Activated naive CD4-positive, alpha-beta T cell treated with anti-CD3 and anti-CD28 coated beads, Interleukin-2, amount 50 U/mL, for 72 hours (primary cell): ENCODE measurements around the gene CEP63. TPM values are rescaled to one million over a fixed set of nuclear protein-coding genes. Genes with fewer than 3 reads are reported as not detected.
A peak's percentile ranks its signal among the peaks of the same experiment; 100 is the strongest.

Experiments used
- ATAC-seq, 2 donors: fragments of 150-1000 bp; cut with Tn5 transposase; 2 replicates each; pipeline ENCODE4 v1.10.0; 2021; ENCODE audit warnings: mild to moderate bottlenecking in 2 of 2, moderate library complexity in 2 of 2
- DNase-seq, 2 donors: peaks; one replicate each; pipeline ENCODE4 v3.0.0; 2021 to 2022; ENCODE audit warnings: low spot score in 2 of 2
- H3K27ac Mint-ChIP-seq, 2 donors: one replicate each; pipeline ENCODE4 v1.8.0; 2022; ENCODE audit warnings: mild to moderate bottlenecking in 2 of 2, mixed read lengths in 2 of 2
- H3K36me3 Mint-ChIP-seq, 2 donors: one replicate each; pipeline ENCODE4 v1.8.0; 2022; ENCODE audit warnings: mixed read lengths in 2 of 2
- H3K9me3 Mint-ChIP-seq, 2 donors: one replicate each; pipeline ENCODE4 v1.8.0; 2022; ENCODE audit warnings: mixed read lengths in 2 of 2
- total RNA-seq, 2 donors: library from RNA; stranded (reverse); gene quantifications; one replicate each; pipeline ENCODE4 v1.2.3, GENCODE V29; 2022

The CEP63 gene
- total RNA-seq, 2 donors from 2014 or later, result 22.0 to 23.4 TPM

DNA sequence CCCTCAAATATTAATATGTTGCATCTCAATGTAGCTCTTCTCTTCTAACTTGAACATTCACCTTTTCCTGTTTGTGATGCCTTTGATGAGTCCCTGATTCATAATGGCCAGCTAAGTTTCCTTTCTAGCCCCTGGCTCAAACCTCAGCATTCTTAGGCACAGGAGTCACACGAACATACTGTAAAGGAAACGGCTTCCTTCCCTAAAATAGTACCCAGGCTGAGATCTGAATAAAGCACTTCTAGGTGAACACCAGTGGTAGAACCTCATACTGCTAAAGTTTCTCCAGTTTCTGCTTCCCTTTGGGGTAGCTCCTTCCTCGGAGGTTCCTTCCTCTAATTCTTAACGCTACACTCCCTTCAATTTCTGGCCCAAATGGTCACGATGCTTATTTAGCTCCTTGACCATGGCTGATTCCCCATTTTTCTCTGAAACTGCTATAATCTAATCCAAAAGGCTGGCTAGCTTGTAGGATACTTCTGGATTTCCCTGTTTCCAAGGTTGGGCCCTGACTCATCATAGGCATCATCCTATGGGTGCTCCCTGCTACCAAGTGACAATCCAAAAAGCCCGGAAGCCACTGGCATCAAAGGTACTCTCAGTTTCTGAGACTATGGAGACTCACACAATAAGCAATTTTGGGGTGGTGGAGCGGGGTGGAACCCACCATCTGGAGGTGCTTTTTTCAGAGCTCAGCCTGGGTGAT lies 2.5 kb upstream of the CEP63 start:
- ATAC-seq, result peak in 1 of 2 donors; percentile 6
- peak overlapping the region; percentile 87 to 99 for H3K27ac Mint-ChIP-seq
- H3K36me3 Mint-ChIP-seq, result peaks cover 27 to 54% of the 10 kb centered on the region in 2 donors
- DNase-seq, result no peak
- no peaks in the 10 kb centered on the region for H3K9me3 Mint-ChIP-seq

DNA sequence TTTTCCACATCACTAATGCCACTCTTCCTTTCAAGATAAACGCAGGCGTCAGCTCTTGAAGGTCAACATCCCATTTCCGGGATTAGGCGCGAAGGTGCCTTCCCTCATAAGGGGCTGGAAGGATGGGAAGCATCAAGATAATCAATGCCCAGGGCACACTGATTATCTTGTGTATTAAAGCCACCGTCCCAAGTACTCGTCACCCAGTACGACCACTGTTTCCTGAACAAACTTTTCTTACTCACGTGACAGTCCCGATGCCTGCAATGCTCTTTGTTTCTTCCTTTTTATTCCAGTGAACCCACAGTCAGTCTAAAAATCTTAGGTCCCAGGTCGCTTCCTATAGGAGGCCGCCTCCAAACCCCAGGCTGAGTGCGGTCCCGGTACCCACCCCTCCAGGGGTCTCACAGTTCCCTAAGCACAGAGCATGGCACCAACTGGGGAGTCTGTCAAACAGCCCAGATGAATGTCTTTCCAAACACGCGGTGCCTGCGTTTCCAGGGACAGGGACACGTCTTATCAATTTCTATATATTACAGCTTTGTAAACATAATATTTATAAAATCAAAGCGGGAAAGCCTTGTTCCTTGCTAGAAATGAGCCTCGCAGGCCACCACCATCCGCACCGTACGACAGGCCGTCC lies 661 bp upstream of the CEP63 start:
- H3K9me3 Mint-ChIP-seq, result no peaks in the 10 kb centered on the region
- DNase-seq, result peak in 1 of 2 donors; percentile 64

DNA sequence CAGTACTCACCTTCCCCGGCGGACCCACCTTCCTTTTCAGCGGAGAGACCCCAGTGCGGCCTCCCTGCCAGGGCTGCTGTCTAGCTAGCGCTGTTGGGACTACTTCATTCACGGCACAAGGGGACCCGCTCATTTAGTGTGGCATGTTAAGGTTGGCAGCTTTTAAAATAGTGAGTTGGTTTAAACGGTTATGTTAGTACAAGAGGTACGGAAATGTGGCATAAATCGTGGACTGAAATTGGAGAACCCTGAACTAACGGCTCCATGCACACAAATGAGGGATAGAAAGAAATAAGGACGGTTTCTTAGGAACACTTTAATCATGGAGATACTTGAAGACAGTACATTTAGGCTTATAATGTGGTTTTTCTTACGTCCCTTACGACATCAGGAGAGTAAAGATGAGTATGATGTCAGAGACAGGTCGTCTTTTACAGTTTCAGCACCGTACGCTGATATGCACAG lies 752 bp downstream of the CEP63 start:
- ATAC-seq (peak; percentile 0 to 10), DNase-seq (no peak)
- H3K9me3 Mint-ChIP-seq, result no peaks in the 10 kb centered on the region
- H3K27ac Mint-ChIP-seq, result peak overlapping the region; percentile 80 to 99
- peaks cover 20 to 45% of the 10 kb centered on the region in 2 donors for H3K36me3 Mint-ChIP-seq

More for the DNA sequence above, 661 bp upstream of the CEP63 start:
- H3K36me3 Mint-ChIP-seq, result peaks cover 27 to 50% of the 10 kb centered on the region in 2 donors
- peak in 1 of 2 donors; percentile 12 for ATAC-seq
- H3K27ac Mint-ChIP-seq, result peak overlapping the region; percentile 98 to 99

- no peak for ATAC-seq
These were observed 1.5 kb downstream of the CEP63 start for GRCh38 chr3:134487406-134487805.

GRCh38 chr3:134494495-134494894 lies 8.6 kb downstream of the CEP63 start:
- peaks cover 0 to 4% of the 10 kb centered on the region in 2 donors for H3K9me3 Mint-ChIP-seq
- DNase-seq (no peak), ATAC-seq (peak in 1 of 2 donors; percentile 49)
- H3K36me3 Mint-ChIP-seq, result peaks cover 24 to 39% of the 10 kb centered on the region in 2 donors
- no peak overlapping the region for H3K27ac Mint-ChIP-seq

More at GRCh38 chr3:134487406-134487805, 1.5 kb downstream of the CEP63 start:
- peak overlapping the region; percentile 30 to 99 for H3K27ac Mint-ChIP-seq
- no peaks in the 10 kb centered on the region for H3K9me3 Mint-ChIP-seq
- H3K36me3 Mint-ChIP-seq, result peaks cover 20 to 43% of the 10 kb centered on the region in 2 donors
- DNase-seq, result no peak

DNA sequence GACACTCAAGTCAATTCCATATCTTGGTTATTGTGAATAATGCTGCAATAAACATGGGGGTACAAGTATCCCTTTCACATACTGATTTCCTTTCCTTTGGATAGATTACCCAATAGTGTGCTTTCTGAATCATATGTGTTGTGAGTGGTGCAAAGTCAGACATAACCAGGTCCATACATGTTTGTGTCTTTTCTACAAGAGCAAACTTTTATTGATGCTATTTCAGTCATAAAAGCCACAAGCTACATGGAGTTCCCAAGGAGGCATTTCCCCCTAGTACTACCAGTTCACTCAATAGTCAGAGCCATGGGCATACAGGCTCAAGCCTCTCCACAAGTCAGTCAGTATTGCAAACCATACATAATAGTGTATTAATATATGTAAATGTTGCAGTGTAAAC lies 10.1 kb downstream of the CEP63 start:
- DNase-seq, result no peak
- Mint-ChIP-seq H3K27ac (peak overlapping the region in 1 of 2 donors; percentile 1), H3K36me3 (peaks cover 36 to 54% of the 10 kb centered on the region in 2 donors), H3K9me3 (peaks cover 0 to 5% of the 10 kb centered on the region in 2 donors)
- ATAC-seq, result no peak

- ATAC-seq, result peak; percentile 63 to 75
- Mint-ChIP-seq H3K9me3 (peaks cover 0 to 5% of the 10 kb centered on the region in 2 donors), H3K27ac (peak overlapping the region in 1 of 2 donors; percentile 1), H3K36me3 (peaks cover 41 to 60% of the 10 kb centered on the region in 2 donors)
- DNase-seq, result no peak
These were observed 10.7 kb downstream of the CEP63 start for GRCh38 chr3:134496471-134497071.

DNA sequence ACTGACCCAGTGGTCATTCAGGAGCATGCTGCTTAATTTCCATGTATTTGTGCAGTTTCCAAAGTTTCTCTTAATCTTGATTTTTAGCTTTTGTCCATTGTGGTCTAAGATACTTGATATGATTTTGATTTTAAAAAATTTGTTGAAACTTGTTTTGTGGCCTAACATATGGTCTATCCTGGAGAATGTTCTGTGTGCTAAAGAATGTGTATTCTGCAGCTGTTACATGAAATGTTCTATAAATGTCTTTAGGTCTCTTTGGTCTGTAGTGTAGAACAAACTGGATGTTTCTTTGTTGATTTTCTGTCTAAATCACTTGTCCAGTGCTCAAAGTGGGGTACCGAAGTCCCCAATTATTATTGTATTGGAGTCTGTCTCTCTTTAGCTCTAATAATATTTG lies 17.4 kb downstream of the CEP63 start:
- Mint-ChIP-seq H3K9me3 (peaks cover 16 to 39% of the 10 kb centered on the region in 2 donors), H3K36me3 (peaks cover 64 to 79% of the 10 kb centered on the region in 2 donors), H3K27ac (no peak overlapping the region)
- ATAC-seq (no peak), DNase-seq (no peak)

DNA sequence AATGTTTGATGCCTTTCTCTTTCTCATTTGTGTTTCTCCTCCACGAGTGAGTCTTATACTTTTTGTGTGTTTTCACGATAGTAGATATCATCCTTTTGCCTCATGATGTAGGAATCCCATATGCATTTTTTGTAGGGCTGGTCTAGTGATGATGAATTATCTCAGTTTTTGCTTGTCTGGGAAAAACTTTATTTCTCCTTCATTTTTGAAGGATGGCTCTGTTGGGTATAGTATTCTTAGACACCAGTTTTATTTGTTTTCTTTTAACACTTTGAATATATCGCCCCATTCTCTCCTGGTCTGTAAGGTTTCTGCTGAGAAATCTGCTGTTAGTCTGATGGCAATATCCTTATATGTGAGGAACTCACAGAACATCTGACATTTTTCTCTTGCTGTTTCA lies 18.3 kb downstream of the CEP63 start:
- Mint-ChIP-seq H3K36me3 (peaks cover 69 to 79% of the 10 kb centered on the region in 2 donors), H3K27ac (no peak overlapping the region), H3K9me3 (peaks cover 16 to 39% of the 10 kb centered on the region in 2 donors)
- no peak for DNase-seq
- ATAC-seq, result no peak

DNA sequence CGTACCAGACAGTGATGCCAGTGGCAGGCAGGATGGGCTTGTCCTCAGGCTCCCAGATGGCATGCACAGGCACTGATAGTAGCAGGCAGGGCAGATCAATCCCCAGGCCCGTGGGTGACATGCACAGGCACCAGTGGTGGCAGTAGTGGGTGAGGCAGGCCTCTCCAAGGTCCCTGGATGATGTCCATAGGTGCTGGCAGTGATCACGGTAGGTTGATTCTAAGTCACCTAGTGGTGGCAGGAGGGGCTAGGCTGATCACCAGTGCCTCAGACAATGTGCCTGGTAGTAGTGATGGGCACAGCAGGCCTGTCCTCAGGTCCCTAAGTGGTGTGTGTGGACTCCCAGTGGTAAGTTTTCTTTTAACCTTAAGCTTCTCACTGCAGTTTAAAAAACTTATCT lies 19.6 kb downstream of the CEP63 start:
- no peak overlapping the region for H3K27ac Mint-ChIP-seq
- ATAC-seq (no peak), DNase-seq (no peak)
- peaks cover 16 to 34% of the 10 kb centered on the region in 2 donors for H3K9me3 Mint-ChIP-seq
- H3K36me3 Mint-ChIP-seq, result peaks cover 61 to 74% of the 10 kb centered on the region in 2 donors

DNA sequence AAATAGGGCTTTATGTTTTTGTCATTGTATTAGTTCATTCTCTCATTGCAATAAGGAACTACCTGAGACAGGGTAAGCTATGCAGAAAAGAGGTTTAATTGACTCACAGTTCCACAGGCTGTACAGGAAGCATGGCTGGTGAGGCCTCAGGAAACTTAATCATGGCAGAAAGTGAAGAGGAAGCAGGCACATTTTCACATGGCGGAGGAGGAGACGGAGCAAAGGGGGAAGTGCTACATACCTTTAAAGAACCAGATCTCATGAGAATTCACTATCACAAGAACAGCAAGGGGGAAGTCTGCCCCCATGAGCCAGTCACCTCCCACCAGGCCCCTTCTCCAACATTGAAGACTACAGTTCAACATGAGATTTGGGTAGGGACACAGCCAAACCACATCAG lies 25.6 kb downstream of the CEP63 start:
- no peak for DNase-seq
- ATAC-seq, result no peak
- Mint-ChIP-seq H3K9me3 (peaks cover 0 to 6% of the 10 kb centered on the region in 2 donors), H3K27ac (no peak overlapping the region), H3K36me3 (peaks cover 31 to 46% of the 10 kb centered on the region in 2 donors)

DNA sequence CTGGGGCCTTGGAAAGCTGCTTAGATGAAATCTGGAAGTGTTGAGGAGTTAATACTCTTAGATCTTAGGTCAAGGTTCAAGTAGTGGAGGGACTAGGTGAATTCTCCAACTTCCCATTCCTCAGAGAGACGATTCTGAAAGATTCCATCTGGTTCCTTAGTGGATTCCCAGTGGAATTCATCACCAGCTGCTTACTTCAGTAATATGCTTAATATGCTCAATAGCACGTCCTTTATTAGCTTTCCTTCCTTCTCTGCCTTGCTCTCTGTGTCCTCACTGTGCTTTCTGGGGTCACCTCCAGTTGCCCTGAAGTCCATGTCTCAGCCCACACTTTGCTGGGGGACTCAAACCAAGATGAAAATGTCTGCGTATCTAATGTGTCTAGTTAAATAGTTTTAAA lies 31.0 kb downstream of the CEP63 start:
- no peak for ATAC-seq
- H3K9me3 Mint-ChIP-seq, result peaks cover 5 to 16% of the 10 kb centered on the region in 2 donors
- DNase-seq, result no peak
- peaks cover 23 to 32% of the 10 kb centered on the region in 2 donors for H3K36me3 Mint-ChIP-seq
- no peak overlapping the region for H3K27ac Mint-ChIP-seq

- Mint-ChIP-seq H3K36me3 (peaks cover 32 to 41% of the 10 kb centered on the region in 2 donors), H3K27ac (no peak overlapping the region), H3K9me3 (peaks cover 13 to 24% of the 10 kb centered on the region in 2 donors)
- ATAC-seq (no peak), DNase-seq (no peak)
These were observed 31.9 kb downstream of the CEP63 start for GRCh38 chr3:134517791-134518190.

DNA sequence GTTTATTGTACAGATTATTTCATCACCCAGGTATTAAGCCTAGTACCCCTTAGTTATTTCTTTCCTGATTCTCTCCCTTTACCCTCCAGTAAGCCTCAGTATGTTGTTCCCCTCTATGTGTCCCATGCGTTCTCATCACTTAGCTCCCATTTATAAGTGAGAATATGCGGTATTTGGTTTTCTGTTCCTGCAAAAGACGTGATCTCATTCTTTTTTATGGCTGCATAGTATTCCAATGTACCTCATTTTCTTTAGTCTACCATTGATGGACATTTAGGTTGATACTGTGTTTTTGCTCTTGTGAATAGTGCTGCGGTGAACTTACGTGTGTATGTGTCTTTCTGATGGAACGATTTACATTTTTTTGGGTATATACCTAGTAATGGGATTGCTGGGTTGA lies 36.7 kb downstream of the CEP63 start:
- Mint-ChIP-seq H3K9me3 (peaks cover 39 to 57% of the 10 kb centered on the region in 2 donors), H3K36me3 (peaks cover 53 to 62% of the 10 kb centered on the region in 2 donors), H3K27ac (no peak overlapping the region)
- ATAC-seq (no peak), DNase-seq (no peak)

- H3K9me3 Mint-ChIP-seq, result peaks cover 39 to 51% of the 10 kb centered on the region in 2 donors
- no peak overlapping the region for H3K27ac Mint-ChIP-seq
- no peak for DNase-seq
- H3K36me3 Mint-ChIP-seq, result peaks cover 50 to 51% of the 10 kb centered on the region in 2 donors
- ATAC-seq, result no peak
These were observed 39.4 kb downstream of the CEP63 start for GRCh38 chr3:134525293-134525692.

GRCh38 chr3:134526319-134526718 lies 40.5 kb downstream of the CEP63 start:
- ATAC-seq (no peak), DNase-seq (no peak)
- peaks cover 47 to 50% of the 10 kb centered on the region in 2 donors for H3K36me3 Mint-ChIP-seq
- peaks cover 39 to 50% of the 10 kb centered on the region in 2 donors for H3K9me3 Mint-ChIP-seq
- no peak overlapping the region for H3K27ac Mint-ChIP-seq

GRCh38 chr3:134527037-134527436 lies 41.2 kb downstream of the CEP63 start:
- no peak overlapping the region for H3K27ac Mint-ChIP-seq
- DNase-seq, result peak in 1 of 2 donors; percentile 11

More at GRCh38 chr3:134527037-134527436, 41.2 kb downstream of the CEP63 start:
- ATAC-seq, result peak in 1 of 2 donors; percentile 28
- H3K9me3 Mint-ChIP-seq, result peaks cover 36 to 45% of the 10 kb centered on the region in 2 donors
- H3K36me3 Mint-ChIP-seq, result peaks cover 43 to 46% of the 10 kb centered on the region in 2 donors
